HG03565 (cell line): ENCODE measurements around the gene PRELP.
"Not testable (repeated sequence)": the region's sequence is repeated elsewhere in the genome, so short reads cannot be mapped to it uniquely, and the experiment has no call there.

Experiments
- ATAC-seq: cut with Tn5 transposase; IDR thresholded peaks from one replicate; pipeline ENCODE4 v1.9.1; 2021; ENCODE audit warnings: mild to moderate bottlenecking, moderate library complexity; ENCODE audit not compliant: unreplicated experiment

PRELP gene

DNA sequence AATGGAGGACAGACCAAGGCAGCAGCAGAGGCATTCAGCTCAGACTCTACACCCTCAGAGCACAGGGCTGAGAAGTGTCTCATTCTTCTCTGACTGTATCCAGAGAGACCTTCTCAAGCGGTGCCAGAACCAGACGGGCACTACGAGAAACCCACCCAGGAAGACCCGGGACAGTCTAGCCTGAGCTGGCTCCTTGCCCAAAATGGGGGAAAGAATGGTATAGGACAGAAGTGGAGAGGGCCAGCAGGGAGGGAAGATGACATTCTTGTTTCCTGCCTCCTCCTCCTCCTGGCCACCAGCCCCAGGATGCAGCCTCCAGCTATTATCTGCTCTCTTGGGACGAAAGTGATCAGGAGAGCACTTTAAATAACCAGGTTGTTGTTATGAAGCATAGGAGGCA lies 22.6 kb upstream of the PRELP start:
- ATAC-seq: no peak

DNA sequence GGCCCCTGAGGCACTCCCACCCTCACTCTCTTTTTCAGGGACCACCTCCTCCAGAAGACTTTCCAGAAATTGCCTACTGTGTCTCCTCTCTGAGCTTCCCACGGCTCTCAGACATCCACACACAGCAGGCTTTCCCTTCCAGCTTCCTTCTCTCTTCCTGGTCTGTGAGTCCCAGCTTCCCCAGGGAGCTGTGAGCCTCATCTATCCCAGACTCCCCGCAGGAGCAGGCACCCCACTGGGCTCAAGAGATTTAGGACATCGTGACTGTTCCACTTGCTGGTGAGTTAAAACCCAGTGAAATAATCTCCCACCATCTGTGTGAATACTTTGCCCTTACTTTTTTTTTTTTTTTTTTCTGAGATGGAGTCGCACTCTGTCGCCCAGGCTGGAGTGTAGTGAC lies 22.0 kb upstream of the PRELP start:
- no peak for ATAC-seq

DNA sequence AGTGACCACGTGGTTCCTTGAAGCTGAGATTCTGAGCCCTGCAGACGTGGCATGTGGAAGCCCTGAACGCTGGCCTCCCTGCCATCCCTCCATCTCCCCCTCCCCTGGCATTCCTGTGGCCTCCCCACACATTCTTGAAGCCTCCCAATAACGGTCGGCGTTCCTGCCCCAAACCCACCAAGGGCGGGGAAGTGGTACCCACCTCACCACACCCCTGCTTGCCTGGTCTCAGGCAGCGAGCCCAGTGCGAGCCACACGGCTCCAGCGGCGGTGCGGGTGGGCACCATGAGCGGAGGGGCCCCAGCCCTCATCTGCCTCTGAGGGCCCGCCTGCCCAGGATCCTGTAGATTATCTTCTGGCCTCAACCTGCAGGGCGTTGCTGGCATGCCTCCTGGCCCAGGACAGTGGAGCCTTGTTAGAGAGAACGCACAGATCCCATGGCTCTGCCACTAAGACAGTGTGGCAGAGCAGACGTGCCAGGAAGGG lies 20.6 kb upstream of the PRELP start:
- no peak for ATAC-seq

DNA sequence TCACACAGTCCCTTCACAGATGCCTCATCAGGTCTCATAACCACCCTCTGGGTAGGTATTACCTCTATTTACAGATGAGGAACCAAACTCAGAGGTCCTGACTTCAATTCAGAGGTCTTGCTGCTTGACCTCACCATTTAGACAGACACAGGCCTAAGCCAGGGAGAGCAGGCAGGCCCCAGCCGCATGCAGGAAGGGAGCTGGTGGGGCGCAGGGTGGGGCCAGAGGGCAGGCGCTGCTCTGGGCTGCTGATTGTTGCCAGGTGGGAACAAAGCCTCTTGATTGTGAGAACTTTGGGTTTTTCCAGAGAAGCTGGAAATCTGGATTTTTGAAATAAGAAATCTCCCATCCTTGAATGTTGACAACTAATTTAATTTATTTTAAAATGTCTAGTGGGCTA lies 19.9 kb upstream of the PRELP start:
- no peak for ATAC-seq

DNA sequence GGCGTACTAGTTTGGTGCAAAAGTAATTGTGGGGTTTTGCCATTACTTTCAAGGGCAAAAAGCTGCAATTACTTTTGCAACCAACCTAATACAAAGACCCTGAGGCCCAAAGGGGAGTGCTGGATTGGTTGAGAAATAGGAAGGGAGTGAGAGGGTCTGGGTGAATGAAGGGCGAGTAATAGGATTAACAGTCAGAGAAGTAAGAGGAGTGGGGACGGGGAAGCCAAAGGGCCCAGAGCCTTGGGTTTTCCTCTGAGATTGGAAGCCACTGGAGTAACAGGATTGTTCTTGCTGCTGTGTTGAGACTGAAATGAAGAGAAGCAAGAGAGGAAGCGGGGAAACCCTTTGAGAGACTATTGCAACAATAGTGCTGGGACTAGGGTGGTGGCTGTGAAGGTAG lies 19.0 kb upstream of the PRELP start:
- ATAC-seq: no peak

DNA sequence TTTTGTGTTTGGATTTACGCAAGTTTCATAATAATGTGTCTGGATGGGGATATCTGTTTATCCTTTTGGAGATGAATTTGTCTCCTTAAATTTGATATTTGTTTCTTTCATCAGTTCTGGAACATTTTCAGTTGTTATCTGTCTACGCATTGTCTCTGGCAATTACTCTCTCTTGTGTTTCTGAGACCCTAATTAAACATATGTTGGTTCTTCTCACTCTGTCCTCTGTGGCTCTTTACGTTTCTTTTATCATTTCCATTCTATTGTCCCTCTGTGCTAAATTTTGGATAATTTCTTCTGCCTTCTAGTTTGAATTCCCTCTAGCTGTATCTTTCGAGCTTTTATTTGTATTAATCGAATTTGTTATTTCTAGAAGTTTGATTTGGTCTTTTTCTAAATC lies 17.5 kb upstream of the PRELP start:
- no peak for ATAC-seq

DNA sequence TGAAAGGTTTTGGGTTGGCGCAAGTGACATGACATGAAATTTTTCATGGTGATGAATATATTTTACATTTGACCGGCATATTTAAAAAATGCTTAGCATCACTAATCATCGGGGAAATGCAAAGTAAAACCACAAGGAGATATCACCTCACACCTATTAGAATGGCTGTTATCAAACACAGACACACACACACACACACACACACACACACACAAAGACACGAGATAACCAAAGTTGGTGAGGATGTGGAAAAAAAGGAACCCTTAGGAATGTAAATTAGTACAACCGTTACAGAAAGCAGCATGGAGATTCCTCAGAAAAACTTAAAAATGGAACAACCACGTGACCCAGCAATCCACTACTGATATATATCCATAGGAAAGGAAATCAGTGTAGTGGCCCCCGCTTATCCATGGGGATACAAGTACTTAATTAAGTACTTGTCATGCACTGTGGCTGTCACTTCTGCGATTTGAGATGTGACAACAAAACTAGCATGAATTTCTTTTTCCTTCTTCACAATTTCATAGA lies 15.9 kb upstream of the PRELP start:
- ATAC-seq: no peak

DNA sequence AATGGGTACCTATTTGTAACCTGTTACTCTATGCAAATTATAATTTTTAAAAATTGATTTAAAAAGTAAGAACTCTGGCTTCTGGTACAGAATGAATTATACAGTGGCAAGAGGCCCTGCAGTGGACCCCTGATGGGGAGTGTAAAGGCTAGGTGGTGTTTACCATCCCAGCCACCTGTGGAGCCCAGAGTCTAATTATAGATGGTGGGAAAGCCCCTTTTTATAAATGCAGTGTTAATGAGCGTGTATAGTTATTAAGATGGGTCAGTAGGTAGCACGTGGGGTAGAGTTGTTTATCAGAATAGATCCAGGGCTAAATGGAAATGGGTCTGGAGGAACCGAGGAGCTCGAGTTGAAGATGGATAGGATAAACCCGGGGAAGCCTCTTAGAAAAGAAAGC lies 13.9 kb upstream of the PRELP start:
- no peak for ATAC-seq

DNA sequence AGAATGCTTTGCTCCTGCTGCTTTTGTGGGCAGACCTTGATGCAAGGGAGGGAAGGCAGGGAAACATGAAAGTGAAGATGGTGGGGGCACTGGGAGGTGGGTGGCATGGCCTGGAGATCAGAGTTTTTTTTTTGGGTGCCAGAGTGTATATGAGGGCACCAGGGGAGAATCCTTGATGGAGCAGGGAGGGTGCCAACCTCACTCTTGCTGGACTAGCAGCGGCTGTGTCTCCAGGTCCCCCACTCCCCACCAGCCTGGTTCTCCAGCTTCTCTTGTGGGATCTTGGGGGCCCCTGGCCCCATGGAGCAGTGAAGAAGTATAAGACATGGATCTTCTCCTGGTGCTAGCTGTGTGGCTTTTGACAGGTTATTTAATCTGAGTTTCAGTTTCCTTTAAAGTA lies 13.5 kb upstream of the PRELP start:
- no peak for ATAC-seq

DNA sequence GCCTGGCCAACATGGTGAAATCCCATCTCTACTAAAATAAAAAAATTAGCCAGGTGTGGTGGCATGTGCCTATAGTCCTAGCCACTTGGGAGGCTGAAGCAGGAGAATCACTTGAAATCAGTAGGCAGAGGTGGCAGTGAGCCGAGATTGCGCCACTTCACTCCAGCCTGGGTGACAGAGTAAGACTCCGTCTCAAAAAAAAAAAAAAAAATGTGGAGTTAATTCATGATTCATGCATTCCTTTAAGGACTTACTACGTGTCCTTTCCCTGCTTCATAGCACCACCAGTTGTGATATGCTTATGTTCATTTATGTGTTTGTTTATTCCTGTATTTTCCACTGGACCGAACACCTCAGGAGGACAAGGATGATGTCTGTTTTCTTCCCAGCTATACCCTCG lies 12.7 kb upstream of the PRELP start:
- ATAC-seq: no peak

DNA sequence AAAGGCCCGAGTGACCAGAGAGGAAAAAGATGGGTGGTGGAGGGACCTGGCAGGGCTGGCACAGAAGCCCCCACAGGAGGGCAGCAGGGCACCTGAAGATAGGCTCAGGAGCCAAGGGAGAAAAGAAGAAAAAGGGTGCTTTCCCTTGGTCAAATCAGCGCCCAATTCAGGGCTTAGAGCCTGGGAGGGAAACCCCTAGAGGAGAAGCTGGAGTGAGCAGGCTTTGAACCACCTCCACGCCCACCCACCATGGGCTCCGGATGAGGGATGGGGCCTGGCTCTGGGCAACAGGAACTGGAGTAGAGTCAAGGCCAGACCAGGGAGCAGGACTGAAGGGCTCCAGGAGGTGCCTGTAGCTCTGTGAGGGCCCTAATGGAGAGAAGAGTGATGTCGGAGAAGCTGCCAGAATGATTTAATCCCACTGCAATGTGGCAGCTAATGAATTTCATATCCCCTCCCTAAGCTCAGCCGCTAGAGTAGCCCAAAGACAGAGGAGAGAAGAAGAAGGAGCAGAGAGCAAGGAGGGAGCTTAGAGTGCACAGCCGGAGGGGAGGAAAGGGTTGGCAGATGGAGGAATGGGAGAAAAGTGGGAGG lies 12.0 kb upstream of the PRELP start:
- no peak for ATAC-seq

DNA sequence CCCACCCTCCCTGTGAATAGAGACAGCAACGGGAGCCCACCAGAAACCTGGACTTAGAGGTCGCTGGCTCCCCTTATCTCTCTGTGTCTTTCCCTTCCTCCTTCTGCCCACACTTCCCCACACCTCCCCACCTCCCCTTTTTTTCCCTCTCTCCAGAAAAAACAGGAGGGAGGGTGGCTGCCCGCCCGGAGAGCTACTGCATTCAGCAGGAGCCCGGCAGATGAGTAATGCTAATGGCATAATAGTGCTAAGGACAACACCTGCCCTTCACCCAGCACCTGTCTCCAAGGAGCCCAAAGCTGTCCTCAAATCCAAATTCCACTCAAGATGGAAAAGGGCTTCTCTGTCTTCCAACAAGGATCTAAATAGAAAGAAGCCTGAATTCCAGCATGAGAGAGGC lies 11.4 kb upstream of the PRELP start:
- no peak for ATAC-seq

DNA sequence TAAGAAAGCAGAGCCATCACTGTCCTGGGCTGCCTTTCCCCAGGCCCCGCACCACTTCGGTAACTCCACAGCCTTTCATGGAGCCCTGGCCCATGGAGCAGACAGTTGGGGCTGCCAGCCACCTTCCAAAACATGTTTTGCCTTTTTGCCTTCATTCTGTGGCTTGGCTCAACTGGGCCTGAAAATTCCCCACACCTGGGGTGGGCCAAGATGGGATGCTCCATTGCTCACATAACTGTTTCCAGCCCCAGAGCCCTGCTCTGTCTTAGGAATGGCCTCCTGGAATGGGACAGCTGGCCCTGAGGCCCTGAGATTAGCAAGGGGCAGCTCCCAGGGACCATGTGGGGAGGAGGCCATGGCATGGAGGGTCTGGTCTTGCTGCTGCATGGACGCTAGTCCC lies 10.9 kb upstream of the PRELP start:
- no peak for ATAC-seq

DNA sequence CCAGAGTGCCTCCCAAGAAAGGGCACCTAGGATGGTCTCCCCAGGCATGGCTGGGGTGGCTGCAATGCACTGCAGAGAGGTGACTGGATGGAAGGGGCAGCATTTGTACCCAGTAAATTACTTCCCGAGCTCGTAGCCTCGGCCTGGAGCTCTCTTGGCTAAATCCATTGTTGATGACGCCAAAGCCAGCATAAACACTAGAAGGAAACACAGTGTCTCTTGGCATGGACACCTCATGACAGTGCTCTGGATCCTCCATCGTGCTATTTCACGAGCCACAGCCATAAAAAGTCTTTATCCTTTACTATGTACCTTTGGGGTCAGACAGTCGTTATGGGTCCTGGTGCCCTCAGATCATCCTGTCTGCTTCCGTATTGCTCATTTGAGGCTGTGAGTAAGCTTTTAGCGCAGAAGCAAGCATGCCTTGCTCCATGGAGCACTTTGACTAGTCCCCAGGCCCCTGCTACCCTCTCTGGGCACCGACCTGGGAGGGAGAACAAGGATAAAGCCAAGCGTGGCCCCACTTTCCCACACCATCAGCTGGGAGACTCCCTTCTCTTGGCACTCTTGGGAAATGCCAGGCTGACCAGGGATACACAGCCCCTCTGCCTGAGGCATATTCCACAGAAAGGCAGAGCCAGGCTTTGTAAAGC lies 10.3 kb upstream of the PRELP start:
- ATAC-seq: no peak

DNA sequence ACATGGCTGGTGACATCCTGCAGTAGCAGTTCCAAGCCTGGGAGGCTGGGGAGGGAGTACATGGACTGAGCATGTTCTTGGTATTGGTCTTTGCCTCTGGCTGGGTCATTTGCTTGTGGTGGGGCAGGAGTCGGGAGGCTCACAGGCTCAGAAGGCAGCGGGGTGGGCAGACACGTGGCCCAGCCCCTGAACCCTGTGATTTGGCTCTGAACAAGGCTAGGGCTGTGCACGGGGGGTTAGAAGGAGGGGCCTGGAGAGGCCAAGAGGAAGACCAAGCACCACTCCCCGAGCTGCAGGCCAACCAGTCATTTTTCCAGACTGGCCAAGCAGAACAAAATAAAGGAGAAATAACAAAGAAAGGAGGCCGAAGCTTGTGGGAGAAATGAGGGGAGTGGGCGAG lies 9.7 kb upstream of the PRELP start:
- no peak for ATAC-seq

DNA sequence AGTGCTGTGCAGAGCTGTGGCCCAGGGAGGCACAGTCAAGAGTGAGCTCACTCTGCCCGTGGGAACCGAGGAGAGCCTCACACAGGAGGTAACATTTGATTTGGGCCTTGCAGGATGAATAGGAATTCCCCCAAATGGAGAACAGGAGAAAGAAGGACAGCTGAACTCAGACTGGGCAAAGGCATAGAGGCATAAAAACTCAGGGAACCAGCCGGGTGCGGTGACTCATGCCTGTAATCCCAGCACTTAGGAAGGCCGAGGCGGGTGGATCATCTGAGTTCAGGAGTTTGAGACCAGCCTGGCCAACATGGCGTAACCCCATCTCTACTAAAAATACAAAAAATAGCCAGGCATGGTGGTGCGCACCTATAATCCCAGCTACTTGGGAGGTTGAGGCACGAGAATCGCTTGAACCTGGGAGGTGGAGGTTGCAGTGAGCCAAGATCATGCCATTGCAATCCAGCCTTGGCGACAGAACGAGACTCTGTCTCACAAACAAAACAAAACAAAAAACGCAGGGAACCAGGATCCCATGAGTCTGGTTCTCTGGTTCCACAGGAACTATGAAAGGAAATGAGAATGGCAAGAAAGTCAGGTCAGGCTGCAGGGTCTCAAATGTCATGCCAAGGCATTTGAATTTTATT lies 8.6 kb upstream of the PRELP start:
- not testable (repeated sequence) for ATAC-seq

DNA sequence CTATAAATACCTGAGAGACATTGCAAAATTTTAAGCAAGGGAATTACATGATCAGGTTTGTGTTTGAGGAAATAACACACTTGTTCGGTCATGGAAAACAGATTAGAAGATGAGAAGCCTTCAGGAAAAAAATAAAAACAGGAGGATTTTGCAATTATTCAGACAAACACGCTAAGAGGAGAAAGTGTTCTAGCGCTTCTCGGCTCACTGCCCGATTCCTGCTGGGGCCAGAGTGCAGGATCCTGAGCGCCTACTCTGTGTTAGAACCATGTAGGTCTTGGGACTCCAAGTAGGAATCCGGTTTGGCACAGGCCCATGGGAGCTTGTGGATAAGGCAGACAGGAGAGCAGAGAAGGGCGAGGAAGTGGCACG lies 8.1 kb upstream of the PRELP start:
- no peak for ATAC-seq

DNA sequence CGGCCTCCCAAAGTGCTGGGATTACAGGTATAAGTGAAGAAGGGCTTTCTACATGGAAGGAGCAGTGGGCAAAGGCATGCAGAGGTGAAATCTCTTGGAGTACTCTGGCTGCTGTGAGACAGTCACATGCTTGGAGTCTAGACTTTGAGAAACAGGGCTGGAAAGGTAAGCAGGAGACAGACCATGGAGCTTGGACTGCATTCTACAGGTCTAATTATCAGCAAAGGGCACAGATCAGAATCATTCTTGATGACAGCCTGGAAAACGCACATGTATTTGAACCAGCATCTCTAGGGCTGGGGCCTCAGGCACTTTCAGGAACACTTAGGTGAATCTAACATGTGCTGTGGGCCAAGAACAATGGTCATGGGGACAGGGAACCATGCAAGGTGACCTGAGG lies 7.3 kb upstream of the PRELP start:
- no peak for ATAC-seq

DNA sequence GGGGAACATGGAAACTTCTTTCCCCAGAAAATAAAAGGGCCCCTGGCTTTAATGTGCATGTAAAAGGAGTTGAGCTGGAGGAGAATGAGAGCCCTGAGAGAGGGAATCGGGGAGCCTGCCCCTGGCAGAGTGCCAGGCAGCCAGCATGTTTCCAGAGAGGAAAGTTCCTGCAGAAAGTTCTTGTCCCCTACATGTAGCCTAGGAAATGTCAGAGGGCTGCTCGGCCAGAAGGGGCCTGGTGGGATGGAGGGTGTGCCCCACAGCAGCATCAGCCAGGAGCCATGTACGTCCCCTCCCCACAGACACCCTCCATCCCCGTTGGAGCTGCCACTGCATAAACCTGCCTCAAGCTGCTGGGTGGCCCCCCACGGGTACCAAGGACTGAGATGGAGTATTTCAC lies 5.4 kb upstream of the PRELP start:
- ATAC-seq: no peak

DNA sequence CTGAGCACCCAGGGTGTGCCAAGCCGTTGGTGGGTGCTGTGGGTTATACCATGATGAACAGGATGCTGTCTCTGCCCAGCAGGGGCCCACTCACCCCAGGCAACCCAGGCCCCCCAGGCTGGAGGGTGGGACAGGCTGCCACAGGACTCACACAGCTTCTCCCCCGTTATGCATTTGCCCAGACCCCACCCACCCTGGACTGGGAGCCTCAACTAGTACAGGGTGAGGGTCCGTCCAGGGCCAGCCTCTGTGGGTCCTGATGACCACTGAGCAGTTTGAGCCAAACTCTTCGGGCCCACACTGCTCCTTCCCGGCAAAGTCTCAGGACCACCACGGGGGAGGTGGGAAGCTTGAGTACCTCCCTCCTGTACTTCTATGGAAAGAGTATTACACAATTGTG lies 3.8 kb upstream of the PRELP start:
- no peak for ATAC-seq

DNA sequence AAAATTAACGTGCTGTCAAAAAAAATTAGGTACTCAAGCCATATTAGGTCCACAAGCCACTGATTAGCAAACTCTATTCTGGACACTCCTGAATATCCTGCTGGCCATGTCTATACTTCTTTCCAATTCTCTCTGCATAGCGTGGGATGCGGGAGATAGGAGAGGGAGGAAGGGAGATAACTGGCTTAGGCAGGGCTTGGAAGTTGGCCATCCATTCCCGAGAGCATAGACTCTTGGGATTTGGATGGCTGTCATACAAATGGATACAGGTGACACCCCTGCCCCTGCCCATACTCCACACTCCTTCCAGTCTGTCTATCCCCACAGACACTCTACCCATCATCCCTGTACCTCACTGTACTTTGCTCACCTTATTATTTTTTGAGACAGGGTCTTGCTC lies 2.3 kb upstream of the PRELP start:
- no peak for ATAC-seq

DNA sequence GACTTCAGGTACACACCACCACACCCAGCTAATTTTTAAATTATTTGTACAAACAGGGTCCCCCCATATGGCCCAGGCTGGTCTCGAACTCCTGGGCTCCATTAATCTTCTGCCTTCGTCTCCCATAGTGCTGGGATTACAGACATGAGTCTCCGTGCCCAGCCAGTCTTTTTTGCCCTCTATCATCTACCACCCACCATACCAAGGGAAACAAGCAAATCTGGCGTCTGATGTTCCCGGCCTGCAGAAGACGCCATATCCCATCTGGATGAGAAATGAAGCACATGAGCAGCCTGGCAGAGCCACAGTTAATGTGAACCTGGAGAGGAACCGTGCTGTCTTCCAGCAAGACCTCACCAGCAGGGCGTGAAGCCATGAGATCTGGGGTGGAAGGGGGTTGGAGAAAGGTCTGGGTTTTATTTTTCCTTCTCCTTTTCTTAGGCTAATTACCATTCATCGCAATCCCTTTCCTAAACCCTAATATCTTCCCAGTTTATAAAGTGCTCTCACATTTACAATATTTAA lies 1.8 kb upstream of the PRELP start:
- no peak for ATAC-seq
